Fibroblast of lung (primary cell): ENCODE data around the gene SMIM45.

ENCODE experiments used
- EZH2 ChIP-seq: IDR thresholded peaks from 2 replicates; pipeline ENCODE4 v1.5.1; 2012; ENCODE audit warnings: low read length, control low read depth, mild to moderate bottlenecking; ENCODE audit errors: missing control alignments
- TF ChIP-seq, protein P1 (sequence below), 2 donors: IDR thresholded peaks in 1 of 2; conservative IDR thresholded peaks in 1 of 2; 1 replicate in 1 of 2; 2 replicates in 1 of 2; pipeline ENCODE4 v1.5.1; 2011 to 2012; ENCODE audit warnings: low read length in 2 of 2, control low read depth in 1 of 2, inconsistent platforms in 1 of 2, low read depth in 1 of 2, mild to moderate bottlenecking in 1 of 2

DNA sequence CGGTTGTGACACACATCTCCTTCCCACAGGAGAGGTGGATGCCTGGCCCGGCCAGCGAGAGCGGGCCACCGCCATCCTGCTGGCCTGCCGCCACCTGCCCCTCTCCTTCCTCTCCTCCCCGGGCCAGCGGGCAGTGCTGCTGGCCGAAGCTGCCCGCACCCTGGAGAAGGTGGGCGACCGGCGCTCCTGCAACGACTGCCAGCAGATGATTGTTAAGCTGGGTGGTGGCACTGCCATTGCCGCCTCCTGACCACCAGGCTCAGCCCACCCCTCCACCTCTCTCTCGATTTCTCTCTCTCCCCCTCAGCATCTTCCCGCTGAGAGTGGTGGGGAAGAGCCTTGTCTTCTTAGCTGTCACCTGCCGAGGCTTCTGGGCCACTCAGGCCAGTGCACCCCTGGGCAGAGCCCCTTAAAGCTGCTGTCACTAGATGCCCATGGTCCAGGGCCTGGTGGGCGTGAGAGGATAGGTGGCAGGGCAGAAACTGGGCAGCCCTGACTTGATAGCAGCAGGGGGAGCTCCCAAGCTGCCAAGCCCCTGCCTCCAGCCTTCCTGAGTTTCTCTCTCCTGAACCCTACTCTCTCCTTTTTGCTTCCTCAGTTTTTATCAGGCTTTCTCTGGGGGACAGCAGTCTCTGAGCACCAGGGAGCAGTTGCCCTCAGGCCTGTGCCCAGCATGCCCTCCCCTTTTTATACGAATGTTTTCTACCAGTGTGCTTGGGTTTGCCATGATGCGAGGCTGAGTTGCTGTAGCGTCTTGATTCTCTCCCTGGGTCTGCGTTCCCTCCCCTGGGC lies 46.3 kb upstream of the SMIM45 start:
- no peak for TF ChIP-seq EZH2
- TF ChIP-seq, protein P1, sequence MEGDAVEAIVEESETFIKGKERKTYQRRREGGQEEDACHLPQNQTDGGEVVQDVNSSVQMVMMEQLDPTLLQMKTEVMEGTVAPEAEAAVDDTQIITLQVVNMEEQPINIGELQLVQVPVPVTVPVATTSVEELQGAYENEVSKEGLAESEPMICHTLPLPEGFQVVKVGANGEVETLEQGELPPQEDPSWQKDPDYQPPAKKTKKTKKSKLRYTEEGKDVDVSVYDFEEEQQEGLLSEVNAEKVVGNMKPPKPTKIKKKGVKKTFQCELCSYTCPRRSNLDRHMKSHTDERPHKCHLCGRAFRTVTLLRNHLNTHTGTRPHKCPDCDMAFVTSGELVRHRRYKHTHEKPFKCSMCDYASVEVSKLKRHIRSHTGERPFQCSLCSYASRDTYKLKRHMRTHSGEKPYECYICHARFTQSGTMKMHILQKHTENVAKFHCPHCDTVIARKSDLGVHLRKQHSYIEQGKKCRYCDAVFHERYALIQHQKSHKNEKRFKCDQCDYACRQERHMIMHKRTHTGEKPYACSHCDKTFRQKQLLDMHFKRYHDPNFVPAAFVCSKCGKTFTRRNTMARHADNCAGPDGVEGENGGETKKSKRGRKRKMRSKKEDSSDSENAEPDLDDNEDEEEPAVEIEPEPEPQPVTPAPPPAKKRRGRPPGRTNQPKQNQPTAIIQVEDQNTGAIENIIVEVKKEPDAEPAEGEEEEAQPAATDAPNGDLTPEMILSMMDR (conservative IDR thresholded peaks at IDR 0.05 in 1 of 2, IDR thresholded peaks at IDR 0.05 in 1 of 2; ENCODE audit: low read depth in 1 of 2, low read length in 2 of 2), result no peak
